ENCODE data around the gene TMPRSS2.

Gene TMPRSS2

GRCh38 chr21:41509733-41510132 lies 1.8 kb upstream of the TMPRSS2 start:
- Histone ChIP-seq H3K27me3 (ENCODE audit: control insufficient read depth in 1 of 2, insufficient read depth in 2 of 2, low read length in 2 of 2) (peaks cover 38% of the 10 kb centered on the region in 2 donors), H3K27ac (ENCODE audit: low read length) (no peak overlapping the region), H3K4me3 (ENCODE audit: low read length in 2 of 2) (no peak overlapping the region), H3K36me3 (ENCODE audit: control insufficient read depth in 2 of 2, insufficient read depth in 2 of 2, low read length in 2 of 2) (no peaks in the 10 kb centered on the region), H3K4me1 (ENCODE audit: control insufficient read depth, insufficient read depth, low read length) (peaks cover 4% of the 10 kb centered on the region), H3K9me3 (ENCODE audit: control insufficient read depth in 2 of 2, low read length in 2 of 2) (no peaks in the 10 kb centered on the region), H3K9ac (ENCODE audit: low read length in 2 of 2) (no peak overlapping the region)

DNA sequence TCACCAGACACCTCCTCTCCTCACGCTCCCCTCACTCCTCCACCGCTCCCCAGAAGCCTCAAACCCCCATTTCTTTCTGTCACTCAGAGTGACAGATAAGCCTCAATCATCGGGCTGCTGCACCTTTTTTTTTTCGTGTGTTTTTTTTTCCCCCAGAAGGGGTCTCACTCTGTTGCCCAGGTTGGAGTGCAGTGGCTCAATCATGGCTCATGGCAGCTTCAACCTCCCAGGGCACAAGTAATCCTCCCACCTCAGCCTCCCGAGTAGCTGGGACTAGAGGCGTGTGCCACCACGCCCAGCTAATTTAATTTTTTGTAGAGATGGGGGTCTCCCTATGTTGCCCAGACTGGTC lies 1.2 kb upstream of the TMPRSS2 start:
- H3K4me1 ChIP-seq (ENCODE audit: control insufficient read depth, insufficient read depth, low read length): peaks cover 4% of the 10 kb centered on the region
- no peaks in the 10 kb centered on the region for H3K9me3 ChIP-seq (ENCODE audit: control insufficient read depth in 2 of 2, low read length in 2 of 2)
- H3K9ac ChIP-seq (ENCODE audit: low read length in 2 of 2): no peak overlapping the region
- no peak overlapping the region for H3K27ac ChIP-seq (ENCODE audit: low read length)
- no peaks in the 10 kb centered on the region for H3K36me3 ChIP-seq (ENCODE audit: control insufficient read depth in 2 of 2, insufficient read depth in 2 of 2, low read length in 2 of 2)
- peaks cover 38 to 40% of the 10 kb centered on the region in 2 donors for H3K27me3 ChIP-seq (ENCODE audit: control insufficient read depth in 1 of 2, insufficient read depth in 2 of 2, low read length in 2 of 2)
- no peak overlapping the region for H3K4me3 ChIP-seq (ENCODE audit: low read length in 2 of 2)

GRCh38 chr21:41508415-41509144 lies 622 bp upstream of the TMPRSS2 start:
- Histone ChIP-seq H3K4me1 (ENCODE audit: control insufficient read depth, insufficient read depth, low read length) (peaks cover 4% of the 10 kb centered on the region), H3K27me3 (ENCODE audit: control insufficient read depth in 1 of 2, insufficient read depth in 2 of 2, low read length in 2 of 2) (peaks cover 38 to 40% of the 10 kb centered on the region in 2 donors), H3K9ac (ENCODE audit: low read length in 2 of 2) (no peak overlapping the region), H3K4me3 (ENCODE audit: low read length in 2 of 2) (no peak overlapping the region), H3K36me3 (ENCODE audit: control insufficient read depth in 2 of 2, insufficient read depth in 2 of 2, low read length in 2 of 2) (no peaks in the 10 kb centered on the region), H3K27ac (ENCODE audit: low read length) (no peak overlapping the region), H3K9me3 (ENCODE audit: control insufficient read depth in 2 of 2, low read length in 2 of 2) (no peaks in the 10 kb centered on the region)

DNA sequence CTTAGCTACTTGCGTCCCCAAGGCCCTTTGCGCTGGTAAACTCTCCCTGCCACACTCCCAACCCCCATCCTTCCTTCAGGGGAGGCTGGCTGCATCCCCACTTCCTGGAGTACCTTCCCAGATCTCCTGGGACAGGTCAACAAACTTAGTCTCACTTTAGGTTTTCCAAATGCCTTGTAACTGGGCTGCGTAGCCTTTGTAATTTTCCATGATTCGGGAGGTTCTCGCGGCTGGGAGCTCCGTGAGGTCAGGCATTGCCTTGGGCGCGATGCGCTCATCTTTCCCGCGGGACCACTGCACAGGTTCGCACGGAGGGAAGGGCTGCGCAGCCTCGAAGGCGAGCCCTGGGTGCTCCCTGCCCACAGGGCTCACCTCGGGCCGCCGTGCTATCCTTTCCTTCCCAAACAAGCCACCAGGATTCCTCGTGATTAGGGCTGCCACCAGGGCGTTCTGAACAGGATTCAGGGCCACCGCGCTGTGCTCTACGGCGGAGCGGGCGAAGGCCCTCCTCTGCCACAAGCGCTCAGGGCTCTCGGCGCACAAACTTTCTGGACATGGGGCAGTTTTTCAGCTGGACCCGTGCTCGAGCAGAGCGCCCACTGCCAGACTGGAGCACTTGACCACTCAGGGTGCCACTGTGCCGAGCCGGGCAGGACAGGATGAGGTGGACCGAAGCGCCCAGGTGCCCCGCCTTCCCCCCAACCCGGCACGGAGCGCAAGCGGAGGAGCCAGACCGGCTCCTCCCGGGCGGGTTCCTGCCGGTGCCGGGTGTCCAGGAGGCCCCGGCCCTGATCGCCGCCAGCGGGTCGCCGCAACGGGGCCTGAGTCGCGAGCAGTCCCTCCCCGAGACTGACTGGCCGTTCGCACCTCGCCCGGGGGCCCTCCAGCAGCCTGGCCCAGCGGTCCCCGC lies 1.1 kb downstream of the TMPRSS2 start:
- H3K4me3 ChIP-seq (ENCODE audit: low read length in 2 of 2): peak overlapping the region in 1 of 2 donors; percentile 22
- no peak overlapping the region for H3K27ac ChIP-seq (ENCODE audit: low read length)
- peaks cover 4% of the 10 kb centered on the region for H3K4me1 ChIP-seq (ENCODE audit: control insufficient read depth, insufficient read depth, low read length)
- no peaks in the 10 kb centered on the region for H3K9me3 ChIP-seq (ENCODE audit: control insufficient read depth in 2 of 2, low read length in 2 of 2)
- no peaks in the 10 kb centered on the region for H3K36me3 ChIP-seq (ENCODE audit: control insufficient read depth in 2 of 2, insufficient read depth in 2 of 2, low read length in 2 of 2)
- no peak overlapping the region for H3K9ac ChIP-seq (ENCODE audit: low read length in 2 of 2)
- H3K27me3 ChIP-seq (ENCODE audit: control insufficient read depth in 1 of 2, insufficient read depth in 2 of 2, low read length in 2 of 2): peaks cover 35 to 38% of the 10 kb centered on the region in 2 donors

- Histone ChIP-seq H3K9me3 (ENCODE audit: control insufficient read depth in 2 of 2, low read length in 2 of 2) (no peaks in the 10 kb centered on the region), H3K9ac (ENCODE audit: low read length in 2 of 2) (no peak overlapping the region), H3K27ac (ENCODE audit: low read length) (no peak overlapping the region), H3K36me3 (ENCODE audit: control insufficient read depth in 2 of 2, insufficient read depth in 2 of 2, low read length in 2 of 2) (no peaks in the 10 kb centered on the region), H3K27me3 (ENCODE audit: control insufficient read depth in 1 of 2, insufficient read depth in 2 of 2, low read length in 2 of 2) (peaks cover 35 to 38% of the 10 kb centered on the region in 2 donors), H3K4me1 (ENCODE audit: control insufficient read depth, insufficient read depth, low read length) (peaks cover 4% of the 10 kb centered on the region), H3K4me3 (ENCODE audit: low read length in 2 of 2) (no peak overlapping the region)
These were observed 1.9 kb downstream of the TMPRSS2 start for GRCh38 chr21:41506005-41506594.

DNA sequence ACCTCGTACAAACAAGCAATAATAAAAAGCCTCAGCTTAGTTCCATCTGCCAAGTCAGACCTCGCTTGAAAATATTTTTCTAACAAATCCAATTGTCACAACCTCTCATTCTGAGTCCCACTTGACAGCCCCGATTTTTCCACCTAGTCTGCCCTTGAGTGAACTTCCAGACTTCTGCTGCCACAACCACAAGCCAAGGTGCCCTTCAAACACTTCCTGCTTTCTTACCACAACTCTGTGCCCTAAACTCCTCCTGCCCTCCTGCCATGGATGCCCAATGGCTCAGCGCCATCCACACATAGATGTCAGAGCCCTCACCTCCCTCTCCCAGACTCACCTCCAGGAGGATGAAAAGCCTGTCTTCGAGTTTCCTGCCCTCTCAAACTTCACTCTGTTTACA lies 3.9 kb downstream of the TMPRSS2 start:
- no peaks in the 10 kb centered on the region for H3K9me3 ChIP-seq (ENCODE audit: control insufficient read depth in 2 of 2, low read length in 2 of 2)
- no peaks in the 10 kb centered on the region for H3K36me3 ChIP-seq (ENCODE audit: control insufficient read depth in 2 of 2, insufficient read depth in 2 of 2, low read length in 2 of 2)
- no peak overlapping the region for H3K4me3 ChIP-seq (ENCODE audit: low read length in 2 of 2)
- peaks cover 27 to 28% of the 10 kb centered on the region in 2 donors for H3K27me3 ChIP-seq (ENCODE audit: control insufficient read depth in 1 of 2, insufficient read depth in 2 of 2, low read length in 2 of 2)
- H3K9ac ChIP-seq (ENCODE audit: low read length in 2 of 2): no peak overlapping the region
- H3K4me1 ChIP-seq (ENCODE audit: control insufficient read depth, insufficient read depth, low read length): peaks cover 4% of the 10 kb centered on the region
- H3K27ac ChIP-seq (ENCODE audit: low read length): no peak overlapping the region

- Histone ChIP-seq H3K4me3 (ENCODE audit: low read length in 2 of 2) (no peak overlapping the region), H3K36me3 (ENCODE audit: control insufficient read depth in 2 of 2, insufficient read depth in 2 of 2, low read length in 2 of 2) (no peaks in the 10 kb centered on the region), H3K27me3 (ENCODE audit: control insufficient read depth in 1 of 2, insufficient read depth in 2 of 2, low read length in 2 of 2) (peaks cover 20 to 21% of the 10 kb centered on the region in 2 donors), H3K9ac (ENCODE audit: low read length in 2 of 2) (no peak overlapping the region), H3K9me3 (ENCODE audit: control insufficient read depth in 2 of 2, low read length in 2 of 2) (no peaks in the 10 kb centered on the region), H3K27ac (ENCODE audit: low read length) (no peak overlapping the region), H3K4me1 (ENCODE audit: control insufficient read depth, insufficient read depth, low read length) (peaks cover 2% of the 10 kb centered on the region)
These were observed 4.6 kb downstream of the TMPRSS2 start for GRCh38 chr21:41503331-41503730.

DNA sequence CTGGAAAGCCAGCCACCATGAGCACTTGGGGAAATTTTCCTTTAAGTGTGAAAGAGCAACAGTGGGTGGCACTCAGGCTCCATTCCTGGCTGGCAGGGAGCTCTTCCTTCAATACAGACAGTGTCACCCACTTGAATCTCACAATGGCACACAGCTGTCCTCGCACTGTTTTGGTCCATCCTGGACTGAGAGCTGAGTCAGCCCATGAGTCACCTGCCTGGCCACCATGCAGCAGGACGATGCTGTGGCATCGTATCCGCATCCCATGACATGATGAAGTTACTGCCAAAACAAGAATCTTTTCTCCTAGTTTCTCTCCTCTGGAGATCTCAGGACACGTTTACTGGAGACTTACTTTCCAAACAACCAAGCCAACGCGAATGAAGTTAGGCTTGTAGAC lies 6.0 kb downstream of the TMPRSS2 start:
- Histone ChIP-seq H3K4me1 (ENCODE audit: control insufficient read depth, insufficient read depth, low read length) (no peaks in the 10 kb centered on the region), H3K9ac (ENCODE audit: low read length in 2 of 2) (no peak overlapping the region), H3K36me3 (ENCODE audit: control insufficient read depth in 2 of 2, insufficient read depth in 2 of 2, low read length in 2 of 2) (no peaks in the 10 kb centered on the region), H3K4me3 (ENCODE audit: low read length in 2 of 2) (no peak overlapping the region), H3K9me3 (ENCODE audit: control insufficient read depth in 2 of 2, low read length in 2 of 2) (no peaks in the 10 kb centered on the region), H3K27ac (ENCODE audit: low read length) (no peak overlapping the region), H3K27me3 (ENCODE audit: control insufficient read depth in 1 of 2, insufficient read depth in 2 of 2, low read length in 2 of 2) (peaks cover 7 to 15% of the 10 kb centered on the region in 2 donors)

GRCh38 chr21:41500931-41501381 lies 7.0 kb downstream of the TMPRSS2 start:
- H3K9ac ChIP-seq (ENCODE audit: low read length in 2 of 2): no peak overlapping the region
- H3K27me3 ChIP-seq (ENCODE audit: control insufficient read depth in 1 of 2, insufficient read depth in 2 of 2, low read length in 2 of 2): peaks cover 0 to 8% of the 10 kb centered on the region in 2 donors
- H3K4me3 ChIP-seq (ENCODE audit: low read length in 2 of 2): no peak overlapping the region
- no peaks in the 10 kb centered on the region for H3K4me1 ChIP-seq (ENCODE audit: control insufficient read depth, insufficient read depth, low read length)
- H3K9me3 ChIP-seq (ENCODE audit: control insufficient read depth in 2 of 2, low read length in 2 of 2): no peaks in the 10 kb centered on the region
- no peaks in the 10 kb centered on the region for H3K36me3 ChIP-seq (ENCODE audit: control insufficient read depth in 2 of 2, insufficient read depth in 2 of 2, low read length in 2 of 2)
- H3K27ac ChIP-seq (ENCODE audit: low read length): no peak overlapping the region

- H3K27ac ChIP-seq (ENCODE audit: low read length): no peak overlapping the region
- H3K9ac ChIP-seq (ENCODE audit: low read length in 2 of 2): no peak overlapping the region
- H3K4me1 ChIP-seq (ENCODE audit: control insufficient read depth, insufficient read depth, low read length): no peaks in the 10 kb centered on the region
- no peaks in the 10 kb centered on the region for H3K9me3 ChIP-seq (ENCODE audit: control insufficient read depth in 2 of 2, low read length in 2 of 2)
- H3K36me3 ChIP-seq (ENCODE audit: control insufficient read depth in 2 of 2, insufficient read depth in 2 of 2, low read length in 2 of 2): no peaks in the 10 kb centered on the region
- H3K27me3 ChIP-seq (ENCODE audit: control insufficient read depth in 1 of 2, insufficient read depth in 2 of 2, low read length in 2 of 2): peaks cover 0 to 5% of the 10 kb centered on the region in 2 donors
- no peak overlapping the region for H3K4me3 ChIP-seq (ENCODE audit: low read length in 2 of 2)
These were observed 7.6 kb downstream of the TMPRSS2 start for GRCh38 chr21:41500363-41500762.
